Activated CD4-positive, alpha-beta T cell treated with anti-CD3 and anti-CD28 coated beads, Interleukin-2, amount 50 U/mL, for 48 hours (primary cell): ENCODE data around the gene MICA.

Experiments
- DNase-seq, 2 experiments: peaks; one replicate each; pipeline ENCODE4 v3.0.0-alpha.2; 2020

Gene MICA

DNA sequence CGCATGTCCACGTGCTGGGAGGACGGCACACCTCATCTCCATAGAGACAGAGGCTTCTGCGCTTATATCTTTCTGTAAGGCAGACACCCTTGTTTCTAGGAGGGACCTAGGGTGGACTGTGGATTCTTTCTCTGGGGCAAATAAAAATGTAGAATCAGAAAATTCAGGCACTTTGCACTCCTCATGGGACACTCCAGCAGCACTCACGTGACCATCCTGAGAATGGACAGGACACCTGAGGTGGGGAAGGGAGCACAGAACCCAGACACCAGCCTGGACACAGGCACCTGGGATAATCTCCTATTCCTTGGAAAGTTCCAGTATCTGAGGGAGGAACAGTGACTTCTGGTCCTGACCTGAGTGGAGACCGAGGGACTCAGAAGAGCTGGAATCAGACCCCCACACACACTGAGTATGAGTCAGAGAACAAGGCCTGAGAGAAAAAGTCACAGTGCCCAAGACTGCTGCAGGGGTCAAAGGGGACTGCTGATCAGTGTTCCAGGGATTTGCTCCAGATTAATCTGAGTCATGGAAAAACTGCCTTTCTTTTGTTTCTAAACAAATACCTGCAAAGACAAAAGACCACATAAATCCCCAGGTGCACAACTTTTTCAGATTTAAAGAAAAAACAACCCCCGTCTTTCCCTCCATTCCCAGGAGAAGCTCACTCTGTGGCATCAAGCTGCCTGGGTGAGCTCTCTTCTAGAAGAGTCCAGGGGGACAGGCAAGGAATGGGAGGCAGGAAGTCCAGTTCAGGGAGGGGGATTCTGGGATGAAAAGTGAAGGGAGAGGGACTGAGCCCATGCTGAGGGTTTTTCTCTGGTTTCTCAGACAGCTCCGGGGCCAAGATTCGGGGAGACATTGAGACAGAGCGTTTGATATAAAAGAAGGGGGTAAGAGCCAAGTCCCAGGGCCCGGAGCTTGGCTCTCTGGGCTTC lies 58.9 kb downstream of the MICA start:
- DNase-seq: no peak

DNA sequence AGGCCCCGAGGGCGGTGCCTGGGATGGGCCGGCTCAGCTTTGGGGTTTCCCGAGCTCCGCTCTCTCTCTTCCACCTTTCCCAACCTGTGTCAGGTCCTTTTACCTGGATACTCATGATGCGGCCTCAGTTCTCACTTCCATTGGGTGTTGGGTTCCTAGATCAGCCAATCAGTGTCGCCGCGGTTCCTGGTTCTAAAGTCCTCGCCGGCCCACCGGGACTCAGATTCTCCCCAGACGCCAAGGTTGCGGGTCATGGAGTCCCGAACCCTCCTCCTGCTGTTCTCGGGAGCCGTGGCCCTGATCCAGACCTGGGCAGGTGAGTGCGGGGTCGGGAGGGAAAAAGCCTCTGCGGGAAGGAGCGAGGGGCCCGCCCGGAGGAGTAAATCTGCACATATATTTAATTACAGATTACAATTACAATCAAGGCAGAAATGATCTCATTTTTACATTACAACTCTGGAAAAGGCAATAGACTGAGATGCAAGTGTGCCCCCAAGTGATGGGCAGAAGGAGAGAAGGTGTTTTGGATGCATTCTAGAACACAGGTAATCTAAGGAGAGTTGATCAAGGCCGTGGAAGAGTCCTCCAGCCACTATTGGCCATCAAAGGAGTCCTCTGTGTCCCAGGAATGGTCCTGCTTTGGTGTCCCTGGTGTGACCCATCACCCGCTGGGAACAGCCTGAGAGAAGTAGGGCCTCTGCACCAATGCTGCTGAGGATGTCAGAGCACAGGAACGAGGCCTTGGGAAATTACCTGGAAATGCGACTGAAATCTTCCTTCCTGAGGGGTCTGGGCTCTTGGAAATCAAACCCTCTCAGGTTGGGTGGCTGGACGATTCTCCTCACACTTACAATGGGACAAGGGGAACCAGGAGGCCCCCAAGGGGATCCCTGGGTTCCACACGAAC lies 59.8 kb downstream of the MICA start:
- DNase-seq: peak; percentile 88 to 93

GRCh38 chr6:31464252-31465184 lies 61.1 kb downstream of the MICA start:
- no peak for DNase-seq
